ENCODE measurements around the gene GCHFR.
A peak's percentile ranks its signal among the peaks of the same experiment; 100 is the strongest.

Gene GCHFR

DNA sequence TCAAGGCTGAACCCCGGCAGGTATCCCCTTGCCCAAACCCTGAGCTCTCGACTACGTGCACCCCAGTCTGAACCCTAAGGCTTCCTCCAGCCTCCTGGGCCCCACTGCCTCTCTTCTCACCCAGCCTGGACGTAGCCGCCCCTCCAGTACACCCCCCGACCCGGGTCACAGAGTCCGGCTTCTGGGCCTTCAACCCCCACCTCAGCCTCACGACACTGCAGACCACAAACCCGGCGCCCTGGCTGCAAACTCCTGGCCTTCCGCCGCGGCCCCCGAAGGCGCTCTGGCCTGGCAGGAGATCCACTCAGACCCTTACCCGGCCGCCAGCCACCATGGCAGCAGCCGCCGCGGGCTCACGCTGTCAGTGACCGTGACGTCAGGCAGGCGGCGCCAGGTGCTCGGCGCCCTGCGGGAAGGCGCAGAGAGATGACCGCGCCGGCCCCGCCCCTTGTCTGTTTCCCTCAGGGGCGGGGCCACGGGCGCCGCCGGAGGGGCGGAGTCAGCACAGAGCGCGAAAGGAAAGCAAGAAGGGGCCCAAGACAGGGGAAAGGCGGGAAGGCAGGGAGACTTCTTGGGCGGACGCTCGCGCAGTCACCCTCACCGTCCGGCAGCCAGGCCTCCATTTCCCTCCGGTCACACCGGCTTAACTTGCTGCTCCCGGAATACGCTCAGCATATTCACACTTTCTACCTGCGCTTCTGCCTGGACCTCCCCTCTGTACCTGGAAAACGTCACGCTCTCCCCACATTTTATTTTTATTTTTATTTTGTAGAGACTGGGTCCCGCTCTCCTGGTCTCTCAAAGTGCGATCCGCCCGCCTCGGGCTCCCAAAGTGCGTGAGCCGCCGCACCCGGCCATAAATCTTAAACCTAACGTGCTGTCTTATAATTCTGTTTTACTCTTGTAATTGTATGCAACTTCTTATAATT is 8.7 kb upstream of the GCHFR start, which contains the start of gene RMDN3:
TSS of gene RMDN3 (minus strand) at position 372 of the 929 bp plus-strand sequence. CDS start 471 bp downstream, outside the sequence.
- peak; percentile 88 for DNase-seq

DNA sequence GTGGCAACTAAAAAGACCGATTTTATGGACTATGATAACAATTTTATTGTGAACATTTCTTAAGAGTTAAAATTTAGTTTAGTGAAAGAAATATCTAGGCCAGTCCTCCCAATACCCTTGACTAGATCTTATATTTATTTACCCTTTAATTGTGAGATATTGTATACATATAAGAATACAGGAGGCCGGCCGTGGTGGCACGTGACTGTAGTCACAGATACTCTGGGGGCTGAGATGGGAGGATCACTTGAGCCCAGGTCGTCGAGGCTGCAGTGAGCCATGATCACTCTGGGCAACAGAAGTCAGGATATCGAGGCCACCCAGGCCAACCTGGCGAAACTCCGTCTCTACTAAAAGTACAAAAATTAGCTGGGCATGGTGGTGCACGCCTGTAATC is 8.1 kb upstream of the GCHFR start:
- DNase-seq = no peak

DNA sequence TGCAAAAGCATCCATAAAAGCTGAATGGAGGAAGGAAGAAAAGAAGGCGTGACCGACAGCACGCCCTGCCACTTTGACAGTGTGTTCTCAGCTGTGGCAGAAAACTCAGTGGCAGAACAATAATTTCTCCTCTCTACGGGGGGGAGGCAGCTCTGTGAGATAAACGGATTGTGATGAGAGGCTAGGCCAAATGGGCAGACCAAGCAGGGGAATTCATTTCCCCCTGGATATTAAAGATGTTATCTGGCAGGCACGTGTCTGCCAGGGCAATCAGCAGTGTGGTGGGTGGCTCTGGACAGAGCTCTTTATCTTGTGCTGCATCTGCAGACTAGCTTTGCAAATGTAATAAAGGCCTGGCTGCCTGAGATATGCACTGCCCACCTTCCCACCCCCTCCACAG is 6.9 kb upstream of the GCHFR start:
- DNase-seq = no peak

DNA sequence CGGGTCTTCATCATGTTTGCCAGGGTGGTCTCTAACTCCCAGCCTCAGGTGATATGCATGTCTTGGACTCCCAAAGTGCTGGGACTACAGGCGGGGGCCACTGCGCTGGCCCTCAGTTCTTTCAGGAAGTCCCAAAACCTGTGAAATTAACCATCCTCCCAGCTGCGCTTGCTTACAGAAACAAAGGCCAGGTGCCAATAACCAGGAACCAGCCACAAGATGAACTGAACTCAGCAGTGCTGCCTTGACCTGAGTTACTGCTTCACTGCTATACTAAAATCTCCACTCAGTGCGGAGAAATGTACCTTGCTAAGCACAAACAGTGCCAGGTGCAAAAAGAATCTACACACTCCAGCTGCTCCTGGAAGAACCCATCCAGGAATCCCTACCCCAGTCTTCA is 3.9 kb upstream of the GCHFR start:
- DNase-seq = no peak

DNA sequence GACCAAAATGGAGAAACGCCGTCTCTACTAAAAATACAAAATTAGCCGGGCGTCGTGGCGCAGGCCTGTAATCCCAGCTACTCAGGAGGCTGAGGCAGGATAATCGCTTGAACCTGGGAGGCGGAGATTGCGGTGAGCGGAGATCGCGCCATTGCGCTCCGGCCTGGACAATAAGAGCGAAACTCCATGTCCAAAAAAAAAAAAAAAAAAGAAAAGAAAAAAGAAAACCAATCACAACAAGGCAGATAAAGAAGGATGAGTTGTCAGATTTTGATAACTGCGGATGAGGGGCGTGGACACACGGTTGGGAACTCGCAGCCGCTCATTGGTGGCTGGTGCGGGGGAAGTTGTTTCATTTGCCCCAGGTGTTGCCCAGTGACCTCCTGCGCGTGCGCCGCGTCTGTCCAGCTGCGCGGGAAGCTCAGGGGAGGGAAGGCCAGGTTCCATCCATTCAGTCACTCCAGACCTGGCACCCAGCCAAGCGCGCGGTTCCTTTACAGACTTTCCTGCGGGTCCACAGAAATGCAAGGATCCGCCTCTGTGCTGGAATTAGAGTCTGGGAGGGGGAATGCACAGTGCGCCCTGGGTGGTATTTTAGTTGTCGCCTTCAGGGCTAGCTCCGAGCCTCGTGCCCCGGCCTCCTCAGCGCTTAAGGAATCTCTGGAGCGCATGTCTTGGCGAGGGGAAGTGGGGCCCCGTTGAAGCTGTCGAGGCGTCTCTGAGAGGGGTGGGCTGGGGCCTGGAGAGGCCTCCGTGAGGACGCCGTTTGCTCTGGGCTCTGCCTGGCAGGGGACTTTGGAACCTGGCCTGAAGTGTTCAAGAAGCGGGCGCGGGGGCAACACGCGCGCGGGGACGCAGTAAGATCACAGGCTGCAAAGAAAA is 708 bp upstream of the GCHFR start:
- DNase-seq = peak in 1 of 2 donors; percentile 20

DNA sequence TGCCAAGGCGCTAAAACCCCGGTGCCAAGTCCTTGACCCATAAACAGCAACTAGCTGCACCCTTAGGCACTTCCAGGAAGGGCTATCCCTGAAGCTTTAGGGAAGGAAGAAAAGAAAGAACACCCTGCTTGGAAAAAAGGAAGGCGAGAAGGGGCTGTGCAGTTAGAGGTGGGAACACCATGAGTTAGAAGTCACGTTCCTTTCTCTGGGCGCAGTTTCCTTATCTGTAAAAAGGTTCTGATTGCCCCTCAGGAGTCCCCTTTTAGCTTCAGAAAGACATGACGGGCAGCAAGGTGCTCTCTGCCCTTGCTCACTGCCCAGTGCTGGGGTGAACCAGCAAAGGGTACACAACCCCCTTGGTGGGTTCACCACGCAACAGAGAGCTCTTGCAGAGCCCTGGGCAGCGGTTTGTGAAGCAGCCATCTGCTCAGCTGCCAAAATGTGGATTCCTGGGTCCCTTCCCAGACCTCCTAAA is 798 bp downstream of the GCHFR start:
- no peak for DNase-seq

DNA sequence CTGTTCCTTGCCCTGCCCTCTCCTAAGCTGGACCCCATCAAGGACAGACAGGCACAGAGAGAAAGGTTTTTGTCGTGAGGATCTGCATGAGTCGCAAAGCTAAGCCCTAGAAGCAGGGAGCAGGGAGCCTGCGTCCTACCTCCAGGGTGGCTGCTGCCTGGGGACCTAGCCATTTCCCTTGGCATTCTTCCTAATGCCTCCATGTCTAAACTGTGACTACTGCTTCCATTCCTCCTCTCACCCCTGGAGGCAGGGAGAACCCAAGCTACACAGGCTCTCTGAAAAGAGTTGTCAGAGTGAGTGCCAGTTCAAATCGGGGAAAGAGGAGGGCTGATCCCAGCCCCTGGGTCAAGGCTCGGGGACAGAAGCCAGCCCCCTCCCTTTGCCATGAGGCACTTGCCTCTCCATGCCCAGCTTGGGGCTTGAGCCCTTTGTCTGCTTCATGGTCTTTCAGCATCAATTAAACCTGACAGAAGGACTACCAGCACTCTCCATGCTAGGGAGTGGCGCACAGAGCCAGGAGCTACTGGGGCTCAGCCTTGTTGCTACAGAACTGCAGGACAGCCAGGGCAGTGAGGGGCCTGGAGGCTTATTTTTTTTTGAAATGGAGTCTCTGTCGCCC is 2.4 kb downstream of the GCHFR start:
- DNase-seq = no peak

DNA sequence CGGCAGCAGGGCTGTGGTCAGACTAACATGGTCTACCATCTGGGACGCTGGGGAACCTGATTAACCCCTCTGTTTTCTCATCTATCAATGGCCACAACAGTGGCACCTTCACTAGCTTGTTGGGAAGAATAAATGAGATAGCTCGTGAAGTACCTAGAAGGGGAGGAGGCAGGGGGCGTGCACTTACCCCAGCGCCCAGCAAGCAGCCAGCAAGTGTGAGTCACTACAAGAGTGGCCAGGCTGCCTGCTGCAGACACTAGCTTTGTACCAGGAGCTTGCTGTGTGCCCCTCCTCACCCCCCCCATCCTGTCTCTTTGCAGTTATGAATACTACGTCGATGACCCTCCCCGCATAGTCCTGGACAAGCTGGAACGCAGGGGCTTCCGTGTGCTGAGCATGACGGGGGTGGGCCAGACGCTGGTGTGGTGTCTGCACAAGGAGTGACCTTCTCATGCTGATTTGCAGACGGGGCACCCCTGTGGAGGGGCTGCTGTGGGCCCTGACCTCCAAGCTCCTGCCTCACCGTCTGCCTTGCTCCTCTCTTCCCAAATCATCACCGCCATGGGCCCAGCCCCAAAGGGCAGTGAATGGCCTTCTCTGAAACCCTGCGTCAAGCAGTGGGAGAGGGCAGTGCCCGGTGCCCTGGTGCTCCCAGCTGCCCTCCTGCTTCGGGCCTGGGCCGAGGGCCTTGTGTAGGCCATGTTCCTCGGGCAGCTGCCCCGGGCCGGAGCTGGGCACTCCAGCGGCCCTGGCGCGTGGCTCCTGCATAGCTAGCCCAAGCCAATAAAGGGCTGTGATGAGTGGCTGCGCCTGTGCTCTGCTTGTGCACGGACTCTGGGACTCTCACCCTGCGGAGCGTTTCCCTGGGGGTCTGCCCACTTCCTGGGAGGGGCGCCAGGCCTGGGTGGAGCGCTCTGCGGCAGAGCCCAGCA is 3.3 kb downstream of the GCHFR start:
- no peak for DNase-seq

DNA sequence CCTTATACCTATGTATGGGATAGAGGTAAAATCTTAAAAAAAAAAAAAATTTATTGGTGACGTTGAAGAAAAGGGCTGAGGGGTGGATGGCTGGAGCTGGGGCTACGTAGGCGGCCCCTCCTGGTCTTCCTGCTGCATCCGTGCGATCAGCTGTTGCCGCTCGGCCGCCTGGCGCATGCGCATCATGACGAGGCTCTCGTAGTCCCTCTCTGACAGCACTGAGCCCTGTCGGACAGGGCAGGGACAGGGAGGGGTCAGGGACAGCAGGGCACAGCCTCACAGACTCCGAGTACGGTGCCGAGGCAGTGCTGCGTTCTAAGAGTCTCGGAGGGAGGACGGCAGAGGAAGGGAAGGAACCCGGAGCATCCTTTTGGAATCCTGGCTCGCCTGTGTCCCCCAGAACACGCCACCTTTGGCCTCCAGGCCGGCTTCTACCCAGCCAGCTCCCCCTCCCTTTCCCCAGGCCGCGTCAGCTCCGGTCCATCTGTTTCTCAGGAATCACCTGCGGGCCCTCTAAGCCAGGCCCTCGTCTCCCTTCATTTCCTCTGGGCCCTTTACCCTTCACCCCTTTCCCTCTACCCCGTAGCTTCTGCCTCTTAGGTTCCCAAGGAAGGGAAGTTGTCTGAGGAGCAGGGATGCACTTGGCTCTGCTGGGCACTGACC is 4.1 kb downstream of the GCHFR start:
- no peak for DNase-seq

DNA sequence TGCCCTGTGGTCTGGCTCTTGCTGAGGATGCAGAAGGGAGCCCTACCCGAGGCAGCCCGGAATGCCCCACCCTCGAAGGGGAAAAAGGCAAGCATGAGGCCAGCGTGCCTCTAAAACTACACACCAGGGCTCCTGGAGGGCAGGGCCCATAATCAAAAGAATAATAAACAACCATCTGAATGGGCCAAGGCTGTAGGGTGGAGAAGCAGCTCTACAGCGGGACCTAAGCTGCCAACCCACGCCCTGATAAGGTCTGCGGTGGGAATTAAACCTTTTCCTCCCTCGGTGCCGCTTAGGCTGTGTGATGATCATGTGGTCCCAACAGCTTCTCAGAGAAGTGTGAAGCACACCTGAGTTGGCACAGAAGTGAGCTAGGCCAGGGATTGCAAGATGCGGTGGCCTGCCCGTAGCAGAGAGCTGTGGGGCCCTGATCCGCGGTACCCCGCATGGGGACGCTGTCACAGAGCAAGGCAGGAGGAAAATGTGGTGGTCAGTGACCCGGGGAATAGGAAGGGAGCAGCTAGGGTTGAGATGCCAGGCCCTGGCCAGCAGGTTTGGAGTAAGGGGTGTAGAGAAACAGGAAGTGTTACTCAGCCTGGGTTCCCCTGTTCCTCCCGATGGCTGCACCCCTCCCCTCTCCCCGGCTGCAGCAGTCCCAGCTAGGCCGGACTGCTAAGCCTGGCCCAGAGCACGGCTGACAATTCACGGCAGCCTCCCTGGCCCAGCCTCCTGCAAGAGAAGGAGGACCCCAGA is 4.8 kb downstream of the GCHFR start:
- no peak for DNase-seq

DNA sequence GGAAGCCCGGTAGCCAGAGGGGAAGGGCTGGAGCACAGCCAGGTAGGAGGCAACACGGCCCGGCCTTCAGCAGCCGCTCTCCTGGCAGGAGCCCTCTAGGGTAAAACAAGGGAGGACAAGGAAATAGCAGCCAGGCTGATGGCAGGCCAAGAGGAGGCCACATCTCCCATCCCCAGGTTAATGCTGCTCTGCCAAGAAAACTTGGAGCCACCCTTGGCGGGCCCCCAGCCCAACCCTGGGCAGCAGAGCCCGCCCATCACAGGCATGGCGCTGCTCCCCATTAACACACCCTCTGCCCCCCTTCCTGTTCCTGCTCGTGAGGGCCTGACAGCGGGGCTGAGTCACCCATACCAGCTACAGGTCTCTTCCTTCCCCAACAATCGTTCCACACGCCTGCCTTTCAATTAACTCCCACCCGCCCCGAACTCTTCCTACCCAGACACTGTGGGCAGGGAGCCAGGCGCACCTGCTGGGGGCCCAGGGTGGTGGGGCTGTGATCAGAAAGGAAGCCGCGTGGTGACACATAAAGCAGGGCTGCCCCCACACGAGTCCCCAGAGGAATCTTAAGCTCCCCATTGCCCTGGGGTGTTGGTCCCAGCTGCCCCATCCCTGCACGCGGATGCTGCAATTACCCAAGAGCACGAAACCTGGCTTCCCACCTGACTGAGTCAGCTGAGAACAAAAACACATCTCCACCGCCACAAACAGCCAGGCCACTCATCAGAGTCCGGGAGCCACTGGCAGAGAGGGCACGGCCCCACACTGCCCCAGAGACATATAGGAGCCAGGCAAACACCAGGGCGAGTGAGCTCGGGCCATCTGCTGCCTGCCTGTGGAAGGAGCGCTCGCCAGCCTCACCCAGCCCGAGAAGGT is 5.6 kb downstream of the GCHFR start, which contains the start of gene C15orf62:
TSS of gene C15orf62 (plus strand) at position 707 of the 873 bp plus-strand sequence. CDS start 516 bp downstream, outside the sequence.
- DNase-seq = peak; percentile 18 to 41

DNA sequence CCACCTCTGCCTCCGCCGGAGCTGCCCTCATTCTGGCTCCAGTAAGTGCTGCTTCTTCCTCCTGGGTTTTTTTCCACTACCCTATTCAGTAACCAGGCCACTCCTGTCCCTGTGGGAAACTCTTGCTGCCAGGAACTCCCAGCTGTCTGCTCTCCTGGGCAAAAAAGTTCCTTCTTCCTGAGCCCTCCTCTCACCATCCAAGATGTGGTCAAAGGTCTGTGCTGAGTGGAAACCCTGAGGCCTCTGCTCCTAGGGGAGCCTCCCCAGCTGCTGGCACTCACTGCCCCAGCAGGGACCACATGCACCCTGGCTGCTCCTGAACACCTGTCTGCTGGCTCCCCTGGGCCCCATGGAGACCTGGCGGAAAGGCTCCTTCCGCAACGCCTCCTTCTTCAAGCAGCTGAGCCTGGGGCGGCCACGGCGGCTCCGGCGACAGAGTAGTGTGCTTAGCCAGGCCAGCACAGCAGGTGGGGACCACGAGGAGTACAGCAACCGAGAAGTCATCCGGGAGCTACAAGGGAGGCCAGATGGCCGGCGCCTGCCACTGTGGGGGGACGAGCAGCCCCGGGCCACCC is 6.4 kb downstream of the GCHFR start:
- DNase-seq = no peak

DNA sequence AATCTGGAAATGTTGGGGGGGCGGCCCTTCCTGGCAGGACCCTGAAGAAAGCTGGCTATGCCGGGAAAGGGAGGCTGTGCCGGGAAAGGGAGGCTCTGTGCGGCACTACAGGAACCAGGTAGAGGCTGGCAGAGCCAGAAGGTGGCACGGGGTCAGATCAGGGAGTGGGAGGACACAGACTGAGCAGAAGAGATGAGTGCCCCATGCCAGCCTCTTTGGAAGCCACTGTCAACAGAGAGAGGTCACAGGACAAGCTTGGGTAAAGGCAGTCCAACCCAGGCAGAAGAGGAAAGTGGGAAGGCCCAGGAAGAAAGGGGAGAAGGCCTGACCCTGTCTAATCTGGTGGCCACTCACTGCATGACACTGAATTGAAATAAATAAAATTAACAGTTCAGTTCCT is 7.4 kb downstream of the GCHFR start:
- DNase-seq = no peak

DNA sequence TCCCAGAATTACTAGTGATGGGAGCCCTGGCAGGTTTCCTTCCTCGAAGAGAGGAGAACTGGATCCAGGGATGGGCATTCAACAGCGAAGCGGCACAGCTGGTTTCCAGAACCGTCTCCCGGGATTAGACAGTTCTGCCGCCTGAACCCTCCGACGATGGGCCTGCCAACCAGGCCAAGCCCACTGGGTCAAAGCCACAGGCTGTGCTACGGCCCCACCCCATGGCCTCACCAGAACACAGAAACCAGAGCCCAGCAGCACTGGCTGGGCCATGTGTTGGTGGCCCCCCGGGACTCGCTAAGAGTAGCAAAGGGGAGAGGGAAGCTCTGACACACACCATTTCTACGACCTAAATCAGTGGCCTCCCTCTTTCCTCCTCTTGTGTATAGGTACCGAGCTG is 8.1 kb downstream of the GCHFR start:
- DNase-seq = no peak

DNA sequence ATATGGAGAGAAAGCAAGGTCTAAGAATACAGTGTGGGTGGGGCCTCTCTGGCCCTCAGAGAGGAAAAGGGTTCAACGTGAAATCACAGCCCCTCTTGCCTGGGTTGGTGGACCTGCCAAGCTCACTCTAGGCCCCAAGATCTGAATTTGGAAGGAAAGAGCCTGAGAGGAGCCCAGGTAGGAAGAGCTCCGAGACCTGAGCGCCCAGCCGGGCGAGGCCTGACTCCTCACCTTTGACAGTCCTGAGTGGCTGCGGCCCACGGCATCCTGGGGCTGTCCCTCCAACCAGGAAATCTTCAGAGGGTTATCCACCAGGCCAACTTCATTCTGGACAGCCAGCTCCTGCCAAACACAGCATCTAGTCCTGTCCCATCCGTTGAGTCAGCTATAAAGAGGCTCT is 9.6 kb downstream of the GCHFR start:
- DNase-seq = no peak

DNA sequence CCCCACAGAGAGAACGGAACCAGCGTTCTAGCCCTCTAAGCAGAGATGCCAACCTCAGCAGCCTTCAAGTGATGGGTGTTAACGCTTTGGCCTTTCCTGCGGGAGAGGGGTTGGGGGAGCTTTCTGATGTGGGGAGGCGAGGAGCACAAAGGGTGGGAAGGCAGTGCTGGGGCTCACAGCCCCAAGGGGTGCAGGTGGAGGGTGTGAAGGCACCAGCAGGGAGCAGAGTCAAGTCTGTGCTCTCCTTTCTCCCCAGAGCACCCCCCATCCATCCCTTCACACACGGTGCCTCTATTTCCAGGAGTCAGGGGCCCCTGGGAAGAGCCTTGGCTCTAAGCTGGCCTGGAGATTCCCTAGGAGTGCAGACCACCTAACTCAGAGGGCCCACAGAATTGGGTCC is 10.0 kb downstream of the GCHFR start:
- no peak for DNase-seq

DNA sequence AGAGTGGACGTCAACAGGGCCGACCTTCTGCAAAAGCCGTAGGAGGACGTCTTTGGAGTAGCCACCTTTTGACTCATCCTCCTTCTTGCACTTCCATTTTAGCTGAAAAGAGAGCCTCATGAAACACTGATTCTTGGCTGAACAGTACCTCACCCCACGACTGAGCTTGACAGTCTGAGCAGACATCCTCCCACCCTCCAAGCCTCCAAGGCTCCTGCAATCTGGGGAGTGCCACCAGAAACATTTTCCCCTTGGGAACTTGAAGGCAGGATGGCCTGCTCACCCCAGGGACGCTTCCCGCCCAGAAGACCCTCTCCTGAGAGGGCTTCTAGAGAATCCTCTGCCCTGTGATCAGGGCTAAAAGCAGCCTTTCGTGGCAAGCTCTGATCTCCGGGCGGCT is 11.1 kb downstream of the GCHFR start:
- DNase-seq = no peak

DNA sequence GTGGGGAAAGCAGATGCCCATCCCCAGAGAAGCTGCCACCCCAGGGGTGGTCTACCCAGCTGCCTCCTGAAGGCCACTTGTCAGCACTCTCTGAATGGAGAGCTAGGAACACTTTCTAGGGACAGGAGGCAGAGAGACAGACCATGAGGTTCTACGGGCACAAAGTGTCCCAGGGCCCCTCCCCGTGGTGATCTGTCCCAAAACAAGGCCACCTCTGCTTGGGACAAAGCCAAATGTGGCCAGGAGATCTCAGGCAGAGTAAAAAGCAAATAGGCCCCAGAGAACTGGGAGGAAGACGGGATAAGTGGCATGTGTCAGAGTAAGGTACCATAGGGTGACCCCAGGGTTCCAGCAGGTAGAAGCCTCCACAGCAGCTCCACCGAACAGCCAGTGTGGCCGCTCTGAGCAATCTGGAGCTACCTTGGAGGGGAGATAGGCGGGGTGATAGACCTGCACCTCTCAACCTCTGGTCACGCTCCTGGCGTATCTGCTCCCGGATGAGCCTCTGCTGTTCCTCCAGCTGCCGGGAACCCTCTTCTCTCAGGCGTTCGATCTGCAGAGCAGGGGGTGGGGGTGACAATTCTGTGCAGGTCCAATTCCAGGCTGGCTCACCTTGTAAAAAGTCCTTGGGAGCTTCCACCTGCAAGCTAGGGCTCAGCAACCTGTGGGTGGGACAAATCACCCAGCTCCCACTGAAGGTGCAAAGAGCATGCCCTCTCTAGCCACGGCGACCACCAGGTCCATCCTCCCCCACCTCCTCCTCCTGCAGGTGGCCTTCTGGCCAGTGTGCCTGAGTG is 12.1 kb downstream of the GCHFR start:
- DNase-seq = no peak
